K562 (cell line): Measurements from ENCODE around the gene TVP23A.

ENCODE experiments used
- CLOCK ChIP-seq: fragments of 250-450 bp; sonication (Bioruptor Pico); IDR thresholded peaks from 2 replicates; pipeline ENCODE4 v1.4.0; 2020; ENCODE audit warnings: mild to moderate bottlenecking, moderate library complexity, borderline replicate concordance
- CTCF ChIP-seq, 3 experiments: IDR thresholded peaks in 2 of 3; conservative IDR thresholded peaks in 1 of 3; 2 replicates each; pipeline ENCODE4 v1.5.1; 2011 to 2012; ENCODE audit warnings: low read length in 3 of 3, mild to moderate bottlenecking in 3 of 3, control low read depth in 2 of 3, improper control_type of control experiment in 1 of 3, inconsistent platforms in 1 of 3, low read depth in 1 of 3, mixed read lengths in 1 of 3, moderate library complexity in 1 of 3; ENCODE audit not compliant: insufficient read depth in 2 of 3
- EP300 ChIP-seq: IDR thresholded peaks from 2 replicates; pipeline ENCODE4 v1.6.1; 2012; ENCODE audit warnings: low read length, improper control_type of control experiment
- HCFC1 ChIP-seq: IDR thresholded peaks from 2 replicates; pipeline ENCODE4 v1.6.1; 2012; ENCODE audit warnings: low read depth, low read length, improper control_type of control experiment
- NR2F6 ChIP-seq: fragments of 450-650 bp; formaldehyde crosslinking; IDR thresholded peaks from 2 replicates; pipeline ENCODE4 v1.4.0; 2020; ENCODE audit warnings: mild to moderate bottlenecking
- POLR2A ChIP-seq: fragments of 450-650 bp; conservative IDR thresholded peaks from 2 replicates; pipeline ENCODE4 v1.6.1; 2016
- SIN3A ChIP-seq, 2 experiments: fragments of 150-350 bp in 1 of 2; IDR thresholded peaks; 2 replicates each; pipeline ENCODE4 v1.6.1; 2011 to 2016; ENCODE audit warnings: borderline replicate concordance in 2 of 2, low read depth in 2 of 2, low read length in 2 of 2, mild to moderate bottlenecking in 2 of 2, moderate library complexity in 2 of 2; ENCODE audit not compliant: control insufficient read depth in 1 of 2
- SREBF2 ChIP-seq: sonication (generic); formaldehyde crosslinking; IDR thresholded peaks from 2 replicates; pipeline ENCODE4 v1.4.0; 2020; ENCODE audit warnings: mild to moderate bottlenecking, missing genetic modification reagents
- ZBTB8A ChIP-seq: fragments of 450-650 bp; IDR thresholded peaks from 2 replicates; pipeline ENCODE4 v1.6.1; 2018; ENCODE audit warnings: mild to moderate bottlenecking, moderate library complexity; ENCODE audit not compliant: partially characterized antibody

- TF ChIP-seq ZBTB8A, result no peak
- no peak for TF ChIP-seq SREBF2 (CRISPR knock-in tag)
- no peak for TF ChIP-seq CTCF (IDR thresholded peaks at IDR 0.05 in 2 of 3, conservative IDR thresholded peaks at IDR 0.05 in 1 of 3; ENCODE audit: insufficient read depth in 2 of 3, low read depth in 1 of 3, low read length in 3 of 3)
- no peak for TF ChIP-seq HCFC1
- TF ChIP-seq SIN3A (IDR thresholded peaks at IDR 0.05; ENCODE audit: borderline replicate concordance in 2 of 2, control insufficient read depth in 1 of 2, low read depth in 2 of 2, low read length in 2 of 2), result no peak
- TF ChIP-seq NR2F6 (CRISPR knock-in tag), result no peak
- TF ChIP-seq POLR2A, result no peak
- no peak for TF ChIP-seq CLOCK (CRISPR knock-in tag)
- TF ChIP-seq EP300, result no peak
Observed at GRCh38 chr16:10744370-10745030, 74.1 kb downstream of the TVP23A start.
